ENCODE results near the gene PRR5.
A peak's percentile ranks its signal among the peaks of the same experiment; 100 is the strongest.
"Not testable (repeated sequence)": the region's sequence is repeated elsewhere in the genome, so short reads cannot be mapped to it uniquely, and the experiment has no call there.

The PRR5 gene

DNA sequence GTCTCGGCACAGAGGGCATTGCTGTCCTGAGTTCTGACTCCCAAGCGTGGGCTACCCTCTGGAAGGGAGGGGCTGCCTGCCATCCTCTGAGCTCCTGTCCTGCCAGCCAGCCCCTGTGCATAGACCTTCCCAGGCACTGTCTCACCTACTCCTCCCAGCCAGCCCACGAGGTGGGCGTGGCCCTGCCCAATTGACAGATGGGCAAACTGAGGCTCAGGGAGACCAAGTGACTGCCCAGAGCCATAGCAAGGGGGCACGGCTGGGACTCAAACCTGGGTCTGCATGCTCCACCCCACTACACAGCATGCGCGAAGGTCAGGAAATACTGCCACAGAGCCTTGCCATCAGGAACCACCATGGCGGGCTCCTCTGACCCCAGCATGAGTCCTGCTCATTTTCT lies 29.4 kb upstream of the PRR5 start:
- H3K27me3 ChIP-seq (ENCODE audit: control insufficient read depth in 2 of 2, insufficient read depth in 2 of 2, low read length in 2 of 2) = peaks cover 10 to 32% of the 10 kb centered on the region in 2 donors
- no peak overlapping the region for H3K4me3 ChIP-seq (ENCODE audit: low read length in 2 of 2)
- no peak overlapping the region for H3K9ac ChIP-seq (ENCODE audit: low read depth in 1 of 2, low read length in 2 of 2)
- no peaks in the 10 kb centered on the region for H3K9me3 ChIP-seq (ENCODE audit: control insufficient read depth in 2 of 2, low read length in 2 of 2)
- H3K27ac ChIP-seq (ENCODE audit: low read depth in 2 of 2, low read length in 2 of 2) = no peak overlapping the region
- H3K36me3 ChIP-seq (ENCODE audit: control insufficient read depth in 2 of 2, insufficient read depth in 2 of 2, low read length in 2 of 2) = no peaks in the 10 kb centered on the region
- peaks cover 13 to 18% of the 10 kb centered on the region in 2 donors for H3K4me1 ChIP-seq (ENCODE audit: control insufficient read depth in 2 of 2, insufficient read depth in 2 of 2, low read length in 2 of 2)

- H3K27me3 ChIP-seq (ENCODE audit: control insufficient read depth in 2 of 2, insufficient read depth in 2 of 2, low read length in 2 of 2) = peaks cover 10 to 27% of the 10 kb centered on the region in 2 donors
These were observed 28.6 kb upstream of the PRR5 start for GRCh38 chr22:44673406-44673805.

GRCh38 chr22:44676066-44676440 lies 26.0 kb upstream of the PRR5 start:
- H3K4me1 ChIP-seq (ENCODE audit: control insufficient read depth in 2 of 2, insufficient read depth in 2 of 2, low read length in 2 of 2) = peaks cover 9 to 14% of the 10 kb centered on the region in 2 donors
- not testable (repeated sequence) for H3K27ac ChIP-seq (ENCODE audit: low read depth in 2 of 2, low read length in 2 of 2); H3K9me3 ChIP-seq (ENCODE audit: control insufficient read depth in 2 of 2, low read length in 2 of 2); H3K9ac ChIP-seq (ENCODE audit: low read depth in 1 of 2, low read length in 2 of 2); H3K27me3 ChIP-seq (ENCODE audit: control insufficient read depth in 2 of 2, insufficient read depth in 2 of 2, low read length in 2 of 2); H3K4me3 ChIP-seq (ENCODE audit: low read length in 2 of 2); H3K36me3 ChIP-seq (ENCODE audit: control insufficient read depth in 2 of 2, insufficient read depth in 2 of 2, low read length in 2 of 2)

More at GRCh38 chr22:44673406-44673805, 28.6 kb upstream of the PRR5 start:
- no peaks in the 10 kb centered on the region for H3K9me3 ChIP-seq (ENCODE audit: control insufficient read depth in 2 of 2, low read length in 2 of 2)
- H3K27ac ChIP-seq (ENCODE audit: low read depth in 2 of 2, low read length in 2 of 2) = no peak overlapping the region
- H3K4me1 ChIP-seq (ENCODE audit: control insufficient read depth in 2 of 2, insufficient read depth in 2 of 2, low read length in 2 of 2) = peaks cover 13 to 18% of the 10 kb centered on the region in 2 donors
- no peak overlapping the region for H3K4me3 ChIP-seq (ENCODE audit: low read length in 2 of 2)
- no peak overlapping the region for H3K9ac ChIP-seq (ENCODE audit: low read depth in 1 of 2, low read length in 2 of 2)
- no peaks in the 10 kb centered on the region for H3K36me3 ChIP-seq (ENCODE audit: control insufficient read depth in 2 of 2, insufficient read depth in 2 of 2, low read length in 2 of 2)

GRCh38 chr22:44676441-44677352 lies 25.3 kb upstream of the PRR5 start:
- Histone ChIP-seq H3K4me1 (ENCODE audit: control insufficient read depth in 2 of 2, insufficient read depth in 2 of 2, low read length in 2 of 2) (peaks cover 9 to 14% of the 10 kb centered on the region in 2 donors), H3K9ac (ENCODE audit: low read depth in 1 of 2, low read length in 2 of 2) (peak overlapping the region; percentile 42 to 47), H3K36me3 (ENCODE audit: control insufficient read depth in 2 of 2, insufficient read depth in 2 of 2, low read length in 2 of 2) (no peaks in the 10 kb centered on the region), H3K4me3 (ENCODE audit: low read length in 2 of 2) (peak overlapping the region; percentile 66 to 67), H3K27ac (ENCODE audit: low read depth in 2 of 2, low read length in 2 of 2) (peak overlapping the region in 1 of 2 donors; percentile 20), H3K9me3 (ENCODE audit: control insufficient read depth in 2 of 2, low read length in 2 of 2) (no peaks in the 10 kb centered on the region), H3K27me3 (ENCODE audit: control insufficient read depth in 2 of 2, insufficient read depth in 2 of 2, low read length in 2 of 2) (peaks cover 3 to 8% of the 10 kb centered on the region in 2 donors)

DNA sequence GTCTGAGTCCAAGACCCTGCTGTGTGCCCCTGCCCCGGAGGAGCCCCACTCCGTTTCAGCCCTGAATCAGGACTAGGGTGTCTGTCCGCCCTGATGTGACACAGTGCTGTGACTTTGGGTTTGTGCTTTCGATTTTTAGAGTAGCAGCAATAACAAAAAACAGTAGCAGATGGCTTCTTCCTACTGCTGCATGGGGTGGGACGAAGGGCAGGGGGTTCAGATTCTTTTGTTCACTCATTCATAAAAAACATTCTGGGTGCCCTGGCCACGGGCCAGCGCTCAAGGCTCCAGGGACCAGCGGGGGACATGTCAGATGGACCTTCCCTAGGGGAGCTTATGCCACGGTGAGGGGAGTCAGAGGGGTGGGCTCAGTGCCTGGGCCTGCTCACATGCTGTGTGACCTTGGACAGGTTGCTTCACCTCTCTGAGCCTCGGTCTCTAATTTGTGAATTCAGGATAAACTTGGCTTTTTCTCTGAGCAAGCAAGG lies 24.6 kb upstream of the PRR5 start:
- Histone ChIP-seq H3K27me3 (ENCODE audit: control insufficient read depth in 2 of 2, insufficient read depth in 2 of 2, low read length in 2 of 2) (peaks cover 3% of the 10 kb centered on the region in 2 donors), H3K27ac (ENCODE audit: low read depth in 2 of 2, low read length in 2 of 2) (peak overlapping the region in 1 of 2 donors; percentile 20), H3K4me1 (ENCODE audit: control insufficient read depth in 2 of 2, insufficient read depth in 2 of 2, low read length in 2 of 2) (peaks cover 9 to 14% of the 10 kb centered on the region in 2 donors), H3K36me3 (ENCODE audit: control insufficient read depth in 2 of 2, insufficient read depth in 2 of 2, low read length in 2 of 2) (no peaks in the 10 kb centered on the region), H3K9ac (ENCODE audit: low read depth in 1 of 2, low read length in 2 of 2) (peak overlapping the region; percentile 42 to 47), H3K4me3 (ENCODE audit: low read length in 2 of 2) (peak overlapping the region; percentile 66 to 67), H3K9me3 (ENCODE audit: control insufficient read depth in 2 of 2, low read length in 2 of 2) (no peaks in the 10 kb centered on the region)

DNA sequence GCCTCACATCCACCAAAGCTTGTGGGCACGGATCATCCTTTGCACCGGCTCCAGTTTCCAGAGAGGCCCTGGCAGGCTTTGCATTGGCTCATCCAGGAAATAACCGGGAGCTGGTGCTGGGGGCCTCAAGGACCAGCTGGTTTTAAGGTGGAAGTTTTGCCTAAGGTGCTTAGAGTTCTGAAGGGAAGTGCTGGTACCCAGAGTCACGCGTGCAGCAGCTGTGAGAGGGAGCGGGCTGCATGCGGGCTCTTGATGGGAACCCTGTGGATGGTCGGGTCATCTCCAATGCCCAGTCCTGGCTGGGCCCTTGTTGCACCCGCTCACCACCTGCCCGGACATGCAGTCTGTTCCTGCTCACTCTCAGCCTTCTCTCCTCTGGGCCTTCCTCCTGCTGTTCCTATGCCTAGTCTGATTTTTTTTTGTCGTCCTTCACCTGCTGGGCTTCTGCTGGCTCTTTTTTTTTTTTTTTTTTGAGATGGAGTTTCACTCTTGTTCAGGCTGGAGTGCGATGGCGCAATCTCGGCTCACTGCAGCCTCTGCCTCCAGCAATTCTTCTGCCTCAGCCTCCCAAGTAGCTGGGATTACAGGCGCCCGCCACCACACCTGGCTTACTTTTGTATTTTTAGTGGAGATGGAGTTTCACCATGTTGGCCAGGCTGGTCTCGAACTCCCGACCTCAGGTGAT lies 24.0 kb upstream of the PRR5 start:
- Histone ChIP-seq H3K27ac (ENCODE audit: low read depth in 2 of 2, low read length in 2 of 2) (no peak overlapping the region), H3K36me3 (ENCODE audit: control insufficient read depth in 2 of 2, insufficient read depth in 2 of 2, low read length in 2 of 2) (no peaks in the 10 kb centered on the region), H3K9me3 (ENCODE audit: control insufficient read depth in 2 of 2, low read length in 2 of 2) (no peaks in the 10 kb centered on the region), H3K4me1 (ENCODE audit: control insufficient read depth in 2 of 2, insufficient read depth in 2 of 2, low read length in 2 of 2) (peaks cover 9 to 14% of the 10 kb centered on the region in 2 donors), H3K4me3 (ENCODE audit: low read length in 2 of 2) (no peak overlapping the region), H3K27me3 (ENCODE audit: control insufficient read depth in 2 of 2, insufficient read depth in 2 of 2, low read length in 2 of 2) (peaks cover 0 to 3% of the 10 kb centered on the region in 2 donors), H3K9ac (ENCODE audit: low read depth in 1 of 2, low read length in 2 of 2) (no peak overlapping the region)

GRCh38 chr22:44678556-44679305 lies 23.3 kb upstream of the PRR5 start:
- no peaks in the 10 kb centered on the region for H3K9me3 ChIP-seq (ENCODE audit: control insufficient read depth in 2 of 2, low read length in 2 of 2)
- H3K27ac ChIP-seq (ENCODE audit: low read depth in 2 of 2, low read length in 2 of 2) = no peak overlapping the region
- H3K4me1 ChIP-seq (ENCODE audit: control insufficient read depth in 2 of 2, insufficient read depth in 2 of 2, low read length in 2 of 2) = peaks cover 9 to 14% of the 10 kb centered on the region in 2 donors
- H3K4me3 ChIP-seq (ENCODE audit: low read length in 2 of 2) = no peak overlapping the region
- H3K27me3 ChIP-seq (ENCODE audit: control insufficient read depth in 2 of 2, insufficient read depth in 2 of 2, low read length in 2 of 2) = no peaks in the 10 kb centered on the region
- H3K9ac ChIP-seq (ENCODE audit: low read depth in 1 of 2, low read length in 2 of 2) = no peak overlapping the region
- H3K36me3 ChIP-seq (ENCODE audit: control insufficient read depth in 2 of 2, insufficient read depth in 2 of 2, low read length in 2 of 2) = no peaks in the 10 kb centered on the region

DNA sequence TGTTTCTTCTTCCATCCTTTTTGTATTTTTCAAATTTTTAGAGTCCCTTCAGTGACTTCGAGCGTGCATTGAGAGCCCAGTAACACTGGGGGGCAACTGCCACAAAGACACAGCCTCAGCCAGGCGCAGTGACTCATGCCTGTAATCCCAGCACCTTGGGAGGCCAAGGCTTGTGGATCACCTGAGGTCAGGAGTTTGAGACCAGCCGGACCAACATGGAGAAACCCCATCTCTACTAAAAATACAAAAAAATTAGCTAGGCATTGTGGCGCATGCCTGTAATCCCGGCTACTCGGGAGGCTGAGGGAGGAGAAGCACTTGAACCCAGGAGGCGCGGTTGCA lies 22.7 kb upstream of the PRR5 start:
- H3K36me3 ChIP-seq (ENCODE audit: control insufficient read depth in 2 of 2, insufficient read depth in 2 of 2, low read length in 2 of 2); H3K27me3 ChIP-seq (ENCODE audit: control insufficient read depth in 2 of 2, insufficient read depth in 2 of 2, low read length in 2 of 2); H3K27ac ChIP-seq (ENCODE audit: low read depth in 2 of 2, low read length in 2 of 2); H3K9me3 ChIP-seq (ENCODE audit: control insufficient read depth in 2 of 2, low read length in 2 of 2); H3K4me3 ChIP-seq (ENCODE audit: low read length in 2 of 2); H3K9ac ChIP-seq (ENCODE audit: low read depth in 1 of 2, low read length in 2 of 2): not testable (repeated sequence)
- H3K4me1 ChIP-seq (ENCODE audit: control insufficient read depth in 2 of 2, insufficient read depth in 2 of 2, low read length in 2 of 2) = peaks cover 9 to 14% of the 10 kb centered on the region in 2 donors

GRCh38 chr22:44680058-44680457 lies 21.9 kb upstream of the PRR5 start:
- Histone ChIP-seq H3K4me3 (ENCODE audit: low read length in 2 of 2) (no peak overlapping the region), H3K27me3 (ENCODE audit: control insufficient read depth in 2 of 2, insufficient read depth in 2 of 2, low read length in 2 of 2) (no peaks in the 10 kb centered on the region)

More at GRCh38 chr22:44680058-44680457, 21.9 kb upstream of the PRR5 start:
- Histone ChIP-seq H3K9me3 (ENCODE audit: control insufficient read depth in 2 of 2, low read length in 2 of 2) (no peaks in the 10 kb centered on the region), H3K27ac (ENCODE audit: low read depth in 2 of 2, low read length in 2 of 2) (no peak overlapping the region), H3K4me1 (ENCODE audit: control insufficient read depth in 2 of 2, insufficient read depth in 2 of 2, low read length in 2 of 2) (peaks cover 14 to 20% of the 10 kb centered on the region in 2 donors), H3K36me3 (ENCODE audit: control insufficient read depth in 2 of 2, insufficient read depth in 2 of 2, low read length in 2 of 2) (no peaks in the 10 kb centered on the region), H3K9ac (ENCODE audit: low read depth in 1 of 2, low read length in 2 of 2) (no peak overlapping the region)

Data from mucosa of rectum (tissue), 2 donors.